Endothelial cell of umbilical vein (primary cell): ENCODE data around the gene MINAR2. TPM values are rescaled to one million over a fixed set of nuclear protein-coding genes. Genes with fewer than 3 reads are reported as not detected.

Experiments
- Bru-seq: library from RNA; stranded (reverse); fragments of 400-500 nt; gene quantifications from one replicate; lab custom pipeline; 2021; lab: Mats Ljungman, UMichigan
- BruChase-seq, 2 experiments: library from RNA; stranded (reverse); fragments of 400-500 nt; gene quantifications; one replicate each; lab custom pipeline; 2021; lab: Mats Ljungman, UMichigan
- BruUV-seq: library from RNA; stranded (reverse); fragments of 400-500 nt; replicated peaks from 2 replicates; lab custom pipeline; 2021; lab: Mats Ljungman, UMichigan
- CTCF ChIA-PET: fragments of 300-600, 350-600 bp; sonication (Branson Sonifier 250); formaldehyde crosslinking; loops from one replicate; lab custom pipeline; 2021; ENCODE audit warnings: antibody characterized with exemption, inconsistent platforms; lab: Charles Lee
- POLR2A ChIA-PET: fragments of 300-600, 350-600 bp; sonication (Branson Sonifier 250); formaldehyde crosslinking; loops from one replicate; lab custom pipeline; 2021; ENCODE audit warnings: antibody characterized with exemption, inconsistent platforms; lab: Charles Lee
- DNase-seq: peaks from one replicate; pipeline ENCODE4 v3.0.0-alpha.2; 2011; ENCODE audit warnings: low read depth, low spot score
- FAIRE-seq: peaks from 2 replicates; lab custom pipeline; 2011; peaks lifted over from hg19 to GRCh38; lab: Jason Lieb, UNC
- H2AFZ ChIP-seq: 2 replicates; pipeline ENCODE4 v1.6.0; 2012; ENCODE audit warnings: low read depth, low read length, control low read depth, inconsistent platforms
- H3K27ac ChIP-seq: 2 replicates; pipeline ENCODE4 v1.5.1; 2011; ENCODE audit warnings: low read depth, mild to moderate bottlenecking, control low read depth, low read length, moderate library complexity; ENCODE audit not compliant: insufficient read depth
- H3K27me3 ChIP-seq, 2 experiments: 2 replicates each; pipeline versions ENCODE4 v1.6.0 to v1.6.1; 2011; ENCODE audit warnings: low read length in 2 of 2, mixed read lengths in 1 of 2; ENCODE audit not compliant: control insufficient read depth in 2 of 2, insufficient read depth in 2 of 2
- H3K36me3 ChIP-seq, 2 experiments: 2 replicates in 1 of 2; 3 replicates in 1 of 2; pipeline ENCODE4 v1.5.1; 2011; ENCODE audit warnings: low read length in 2 of 2, mild to moderate bottlenecking in 1 of 2, moderate library complexity in 1 of 2; ENCODE audit not compliant: control insufficient read depth in 2 of 2, insufficient read depth in 2 of 2; ENCODE audit errors: extremely low read depth in 1 of 2
- H3K4me1 ChIP-seq: 3 replicates; pipeline ENCODE4 v1.5.1; 2011; ENCODE audit warnings: mild to moderate bottlenecking, low read length; ENCODE audit not compliant: control insufficient read depth, insufficient read depth; ENCODE audit errors: extremely low read depth
- H3K4me2 ChIP-seq: 2 replicates; pipeline ENCODE4 v1.6.1; 2011; ENCODE audit warnings: low read length, control low read depth, mixed read lengths; ENCODE audit not compliant: insufficient read depth
- H3K4me3 ChIP-seq, 3 experiments: fragments of 200-600 bp in 1 of 3; sonication (generic), shearing (Covaris generic) in 1 of 3; replicated peaks in 1 of 3; 2 replicates each; pipeline ENCODE4 v1.5.1; 2011 to 2016; ENCODE audit warnings: control low read depth in 3 of 3, low read length in 3 of 3, mild to moderate bottlenecking in 2 of 3, inconsistent platforms in 1 of 3, low read depth in 1 of 3, moderate library complexity in 1 of 3; ENCODE audit not compliant: insufficient read depth in 1 of 3
- H3K79me2 ChIP-seq: 2 replicates; pipeline ENCODE4 v1.6.0; 2012; ENCODE audit warnings: low read length, inconsistent platforms; ENCODE audit not compliant: control insufficient read depth, insufficient read depth
- H3K9ac ChIP-seq: replicated peaks from 2 replicates; pipeline ENCODE3; 2011; ENCODE audit warnings: low read length, control low read depth; ENCODE audit not compliant: insufficient read depth; ENCODE audit errors: extremely low read depth
- H3K9me1 ChIP-seq: replicated peaks from 3 replicates; pipeline ENCODE4 v1.6.0; 2011; ENCODE audit warnings: mild to moderate bottlenecking, low read length; ENCODE audit not compliant: control insufficient read depth, insufficient read depth; ENCODE audit errors: extremely low read depth
- H3K9me3 ChIP-seq: replicated peaks from 2 replicates; pipeline ENCODE4 v1.5.1; 2012; ENCODE audit warnings: low read length, inconsistent platforms; ENCODE audit not compliant: control insufficient read depth, insufficient read depth
- H4K20me1 ChIP-seq: replicated peaks from 2 replicates; pipeline ENCODE3; 2011; ENCODE audit warnings: mild to moderate bottlenecking, low read length; ENCODE audit not compliant: control insufficient read depth, insufficient read depth; ENCODE audit errors: extremely low read depth
- dilution Hi-C: fragments of 300-500 bp; cut with MboI; formaldehyde crosslinking; loops from one replicate; pipeline ENCODE4 v1.15.0; 2019; ENCODE audit warnings: low sequenced_read_pairs; ENCODE audit not compliant: extremely low pct_ligation_motif_present
- intact Hi-C: fragments of 100-400 bp; cut with micrococcal nuclease; formaldehyde crosslinking; loops from one replicate; pipeline ENCODE4 v1.10.0; 2022
- long read RNA-seq: library from polyadenylated mRNA; stranded (forward); transcript quantifications from one replicate; pipeline ENCODE4 v2.0.0, GENCODE V29; 2021
- polyA minus RNA-seq, 3 experiments: library from RNA; depleted of rRNA, polyadenylated mRNA; stranded (reverse); fragments of >200 nt; gene quantifications; 1 replicate in 1 of 3; 2 replicates in 2 of 3; pipeline ENCODE4 v1.2.3, GENCODE V29; 2011
- polyA plus RNA-seq, 4 experiments: library from polyadenylated mRNA; depleted of rRNA in 3 of 4; stranded (reverse) in 3 of 4; unstranded in 1 of 4; fragments of >200 nt; gene quantifications; 2 replicates each; pipeline versions ENCODE4 v1.2.1 to v1.2.3, GENCODE V29; 2011 to 2012; ENCODE audit warnings: missing spikeins in 1 of 4
- total RNA-seq: library from RNA; stranded (reverse); gene quantifications from 2 replicates; pipeline ENCODE4 v1.2.3, GENCODE V29; 2021
- TF ChIP-seq, protein P1 (sequence below), 2 donors: IDR thresholded peaks; 1 replicate in 1 of 2; 2 replicates in 1 of 2; pipeline ENCODE4 v1.5.1; 2011; ENCODE audit warnings: low read length in 2 of 2, mild to moderate bottlenecking in 2 of 2, moderate library complexity in 2 of 2, control low read depth in 1 of 2, inconsistent platforms in 1 of 2, low read depth in 1 of 2; ENCODE audit not compliant: insufficient read depth in 1 of 2; ENCODE audit errors: extremely low read depth in 1 of 2

MINAR2 gene, protein sequence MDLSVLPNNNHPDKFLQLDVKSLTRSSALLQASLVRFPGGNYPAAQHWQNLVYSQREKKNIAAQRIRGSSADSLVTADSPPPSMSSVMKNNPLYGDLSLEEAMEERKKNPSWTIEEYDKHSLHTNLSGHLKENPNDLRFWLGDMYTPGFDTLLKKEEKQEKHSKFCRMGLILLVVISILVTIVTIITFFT
- total RNA-seq, result not detected in 2 replicates
- polyA plus RNA-seq, result not detected in 2 replicates
- polyA plus RNA-seq (2011; cell fraction: cytosol; rRNA removed), result not detected in 2 replicates
- not detected in 2 replicates for polyA plus RNA-seq (2011; cell fraction: nucleus; rRNA removed)
- polyA plus RNA-seq (2012), result not detected in 2 replicates
- polyA minus RNA-seq, result not detected in 2 replicates
- not detected for polyA minus RNA-seq (2011; cell fraction: cytosol; rRNA and poly(A)+ RNA removed)
- polyA minus RNA-seq (2011; cell fraction: nucleus; rRNA and poly(A)+ RNA removed), result not detected in 2 replicates
- Bru-seq, nascent RNA, result not detected
- not detected for BruChase-seq, experiment 1, labeled RNA remaining after a 6-hour chase
- not detected for BruChase-seq, experiment 2, labeled RNA remaining after a 2-hour chase
- long read RNA-seq, result 0 reads

DNA sequence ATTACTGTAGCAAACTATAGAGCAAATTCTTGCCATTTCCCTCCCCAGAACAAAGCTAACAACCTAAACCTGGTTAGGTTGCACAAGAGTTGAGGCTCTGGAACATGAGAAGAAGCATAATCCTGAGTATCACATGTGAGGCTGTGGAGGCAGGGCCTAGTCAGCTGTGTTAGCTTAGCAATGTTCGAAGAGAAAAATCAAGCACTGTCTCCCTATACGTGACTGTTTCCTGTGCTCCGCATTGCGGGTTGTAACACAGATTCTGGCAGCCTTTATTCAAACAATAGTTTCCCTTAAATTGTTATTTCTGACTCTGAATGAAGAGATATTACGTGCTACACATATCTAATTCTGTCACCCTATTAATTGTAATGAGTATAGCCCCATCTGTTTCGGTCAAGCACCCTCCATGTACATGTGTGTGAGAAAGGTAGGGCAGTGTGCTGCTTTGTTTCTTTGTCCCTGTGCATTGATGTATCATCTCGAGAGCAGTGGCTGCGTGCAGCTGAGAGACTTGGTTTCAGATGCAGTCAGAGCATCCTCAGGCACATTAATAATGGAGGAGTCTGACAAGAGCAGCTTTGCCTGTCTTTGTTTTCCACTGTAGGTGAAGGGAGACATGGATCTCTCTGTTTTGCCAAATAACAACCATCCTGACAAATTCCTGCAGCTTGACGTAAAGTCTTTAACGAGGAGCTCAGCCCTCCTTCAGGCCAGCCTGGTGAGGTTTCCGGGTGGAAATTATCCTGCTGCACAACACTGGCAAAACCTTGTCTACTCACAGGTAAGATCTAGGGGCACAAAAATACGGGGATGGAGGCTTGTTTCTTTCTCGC lies at the start of gene MINAR2:
MINAR2 (plus strand) TSS at position 523 of the 836 bp plus-strand sequence; CDS start at position 620, 97 bp downstream.
- Histone ChIP-seq H3K9me1 (no peaks in the 10 kb centered on the region), H3K36me3 (no peaks in the 10 kb centered on the region), H2AFZ (no peak within 1 kb of the TSS), H3K4me3 (no peak within 1 kb of the TSS), H3K9me3 (no peaks in the 10 kb centered on the region), H3K9ac (no peak within 1 kb of the TSS), H3K4me1 (no peaks in the 10 kb centered on the region), H3K27me3 (no peaks in the 10 kb centered on the region), H4K20me1 (no peaks in the 10 kb centered on the region), H3K27ac (no peak within 1 kb of the TSS), H3K79me2 (no peaks in the 10 kb centered on the region), H3K4me2 (no peak within 1 kb of the TSS)
- ChIA-PET POLR2A (no interaction called here), CTCF (interaction anchor here (1.3 to 1.6 kb wide), 2 partner anchors 11 to 18 kb away, joined by 3 read pairs; no protein-coding TSS in a partner anchor)
- dilution Hi-C loops (no loop called here), intact Hi-C loops (no loop called here)
- TF ChIP-seq, protein P1, sequence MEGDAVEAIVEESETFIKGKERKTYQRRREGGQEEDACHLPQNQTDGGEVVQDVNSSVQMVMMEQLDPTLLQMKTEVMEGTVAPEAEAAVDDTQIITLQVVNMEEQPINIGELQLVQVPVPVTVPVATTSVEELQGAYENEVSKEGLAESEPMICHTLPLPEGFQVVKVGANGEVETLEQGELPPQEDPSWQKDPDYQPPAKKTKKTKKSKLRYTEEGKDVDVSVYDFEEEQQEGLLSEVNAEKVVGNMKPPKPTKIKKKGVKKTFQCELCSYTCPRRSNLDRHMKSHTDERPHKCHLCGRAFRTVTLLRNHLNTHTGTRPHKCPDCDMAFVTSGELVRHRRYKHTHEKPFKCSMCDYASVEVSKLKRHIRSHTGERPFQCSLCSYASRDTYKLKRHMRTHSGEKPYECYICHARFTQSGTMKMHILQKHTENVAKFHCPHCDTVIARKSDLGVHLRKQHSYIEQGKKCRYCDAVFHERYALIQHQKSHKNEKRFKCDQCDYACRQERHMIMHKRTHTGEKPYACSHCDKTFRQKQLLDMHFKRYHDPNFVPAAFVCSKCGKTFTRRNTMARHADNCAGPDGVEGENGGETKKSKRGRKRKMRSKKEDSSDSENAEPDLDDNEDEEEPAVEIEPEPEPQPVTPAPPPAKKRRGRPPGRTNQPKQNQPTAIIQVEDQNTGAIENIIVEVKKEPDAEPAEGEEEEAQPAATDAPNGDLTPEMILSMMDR (IDR thresholded peaks at IDR 0.05; ENCODE audit: extremely low read depth in 1 of 2, insufficient read depth in 1 of 2, low read depth in 1 of 2, low read length in 2 of 2), result no peak
- no peak for DNase-seq
- no peak for FAIRE-seq
- BruUV-seq, result no TSS peak
